Muscle of leg (tissue), 11 donors: ENCODE measurements around the gene SDR39U1. TPM values are rescaled to one million over a fixed set of nuclear protein-coding genes. Genes with fewer than 3 reads are reported as not detected.
A peak's percentile ranks its signal among the peaks of the same experiment; 100 is the strongest.

ENCODE experiments used
- DNase-seq: peaks from one replicate; pipeline ENCODE4 v3.0.0; 2013
- H3K27ac ChIP-seq: one replicate; pipeline ENCODE4 v1.5.1; 2013; ENCODE audit warnings: mild to moderate bottlenecking, low read length, control low read depth
- H3K27me3 ChIP-seq: one replicate; pipeline ENCODE4 v1.6.1; 2013; ENCODE audit warnings: low read length; ENCODE audit not compliant: control insufficient read depth, insufficient read depth
- H3K36me3 ChIP-seq: one replicate; pipeline ENCODE4 v1.6.1; 2013; ENCODE audit warnings: low read length; ENCODE audit not compliant: control insufficient read depth, insufficient read depth
- H3K4me1 ChIP-seq: one replicate; pipeline ENCODE4 v1.6.1; 2013; ENCODE audit warnings: low read length; ENCODE audit not compliant: control insufficient read depth, insufficient read depth
- H3K4me3 ChIP-seq: one replicate; pipeline ENCODE4 v1.5.1; 2013; ENCODE audit warnings: low read length, control low read depth
- H3K9me3 ChIP-seq: replicated peaks from 2 replicates; pipeline ENCODE4 v1.6.1; 2013; ENCODE audit warnings: low read depth, low read length; ENCODE audit not compliant: control insufficient read depth
- WGBS: methylation state at CpG from one replicate; pipeline ENCODE4 v1.1.5; 2013; ENCODE audit warnings: missing lambda C conversion rate; ENCODE audit not compliant: insufficient coverage; 5-methylcytosine and 5-hydroxymethylcytosine counted together
- polyA plus RNA-seq, 8 donors: library from polyadenylated mRNA; unstranded; fragments of 120-200 nt; gene quantifications; one replicate each; pipeline versions ENCODE4 v1.2.1 to v1.2.3, GENCODE V29; 2013; ENCODE audit warnings: inconsistent platforms in 1 of 8, low replicate concordance in 1 of 8; ENCODE audit not compliant: insufficient read length in 8 of 8, insufficient read depth in 1 of 8
- total RNA-seq: library from RNA; stranded (reverse); fragments of 120-200 nt; gene quantifications from one replicate; pipeline ENCODE4 v1.2.4, GENCODE V29; 2013

SDR39U1 gene
- total and polyA plus RNA-seq, 9 donors: 18.8 to 65.3 (median 52.7) TPM

- WGBS: 53% methylated on average over 4 of the region's 4 CpGs
- no peak overlapping the region for H3K27ac ChIP-seq
- no peak for DNase-seq
- no peak overlapping the region for H3K4me3 ChIP-seq
- peaks cover 9% of the 10 kb centered on the region for H3K4me1 ChIP-seq
- H3K27me3 ChIP-seq: no peaks in the 10 kb centered on the region
- no peaks in the 10 kb centered on the region for H3K9me3 ChIP-seq
- no peaks in the 10 kb centered on the region for H3K36me3 ChIP-seq
These were observed 20.3 kb downstream of the SDR39U1 start for GRCh38 chr14:24422261-24422660.

DNA sequence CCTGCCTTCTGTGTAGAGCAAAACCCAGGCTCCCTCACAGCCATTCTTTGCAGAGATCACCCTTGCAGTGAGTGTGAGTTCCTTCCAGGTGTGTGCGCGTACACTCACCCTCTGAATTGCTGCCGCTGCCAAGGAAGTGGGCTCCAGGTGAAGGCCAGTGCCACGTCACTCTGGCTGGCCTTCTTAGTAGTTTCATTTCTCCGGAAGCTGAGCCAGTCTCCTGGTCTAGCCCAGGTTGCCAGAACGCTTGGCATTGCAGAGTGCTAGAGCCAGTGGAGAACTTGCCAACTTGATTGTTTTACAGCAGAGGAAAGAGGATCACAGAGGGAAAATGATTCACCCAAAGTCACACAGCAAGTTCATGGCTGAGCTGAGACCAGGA, 24.1 kb downstream of the SDR39U1 start:
- H3K27me3 ChIP-seq: no peaks in the 10 kb centered on the region
- no peak overlapping the region for H3K27ac ChIP-seq
- peaks cover 19% of the 10 kb centered on the region for H3K36me3 ChIP-seq
- DNase-seq: peak; percentile 42
- H3K4me3 ChIP-seq: no peak overlapping the region
- WGBS: 69% methylated on average over 4 of the region's 6 CpGs
- no peaks in the 10 kb centered on the region for H3K9me3 ChIP-seq
- peaks cover 9% of the 10 kb centered on the region for H3K4me1 ChIP-seq

DNA sequence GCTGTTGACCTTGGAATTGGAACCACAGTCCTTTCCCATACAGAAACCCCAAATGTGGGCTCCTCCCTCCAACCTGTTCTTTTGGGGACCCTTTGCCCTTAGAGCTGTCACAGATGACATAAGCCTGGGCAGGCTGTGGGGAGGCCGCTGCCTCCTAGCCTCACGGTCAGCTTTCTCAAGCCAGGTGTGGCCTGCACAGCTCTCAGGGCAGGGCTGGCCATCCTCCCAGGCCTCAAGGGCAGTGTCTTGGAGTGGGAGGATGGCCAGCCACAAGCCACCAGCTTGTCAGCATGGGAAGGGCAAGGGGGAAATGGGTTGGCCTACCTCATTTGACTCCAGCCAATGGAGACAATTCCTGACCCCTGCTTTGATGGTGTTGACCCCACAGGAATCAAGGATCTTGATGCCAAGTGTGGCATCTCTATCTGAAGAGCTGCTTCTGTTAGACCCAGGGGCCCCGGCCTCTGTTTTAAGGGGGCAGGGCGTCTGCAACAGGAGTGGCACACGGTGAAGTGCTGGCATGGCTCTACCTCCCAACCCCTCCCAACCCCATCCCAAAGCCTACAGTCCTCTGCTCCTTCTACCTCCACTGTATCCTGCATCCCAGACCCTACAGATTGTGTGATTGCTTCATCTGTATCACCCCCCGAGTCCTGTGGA, 24.6 kb downstream of the SDR39U1 start:
- peaks cover 23% of the 10 kb centered on the region for H3K36me3 ChIP-seq
- no peak for DNase-seq
- 71% methylated on average over 4 of the region's 6 CpGs for WGBS
- no peak overlapping the region for H3K4me3 ChIP-seq
- no peaks in the 10 kb centered on the region for H3K27me3 ChIP-seq
- H3K27ac ChIP-seq: no peak overlapping the region
- no peaks in the 10 kb centered on the region for H3K9me3 ChIP-seq
- H3K4me1 ChIP-seq: peaks cover 9% of the 10 kb centered on the region

DNA sequence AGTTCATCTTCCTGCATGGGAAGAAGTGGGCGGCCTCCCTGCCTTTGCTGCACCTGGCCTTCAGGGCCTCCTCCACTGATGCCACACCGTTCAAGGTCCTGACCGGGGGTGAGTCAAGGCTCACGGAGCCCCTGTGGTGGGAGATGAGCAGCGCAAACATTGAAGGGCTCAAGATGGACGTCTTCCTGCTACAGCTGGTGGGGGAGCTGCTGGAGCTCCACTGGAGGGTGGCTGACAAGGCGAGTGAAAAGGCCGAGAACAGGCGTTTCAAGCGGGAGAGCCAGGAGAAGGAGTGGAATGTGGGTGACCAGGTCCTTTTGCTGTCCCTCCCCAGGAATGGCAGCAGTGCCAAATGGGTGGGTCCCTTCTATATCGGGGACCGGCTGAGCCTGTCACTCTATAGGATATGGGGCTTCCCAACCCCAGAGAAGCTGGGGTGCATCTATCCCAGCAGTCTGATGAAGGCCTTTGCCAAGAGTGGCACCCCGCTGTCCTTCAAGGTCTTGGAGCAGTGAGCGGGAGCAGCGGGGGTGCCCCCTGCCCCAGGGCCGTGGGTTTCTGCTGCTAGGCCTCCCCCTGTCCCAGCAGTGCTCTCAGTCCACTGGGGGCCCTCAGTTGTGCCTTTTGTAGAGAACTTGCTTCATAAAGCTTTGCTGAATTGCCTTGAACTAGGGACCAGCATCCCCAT, 25.5 kb downstream of the SDR39U1 start:
- no peaks in the 10 kb centered on the region for H3K9me3 ChIP-seq
- peaks cover 30% of the 10 kb centered on the region for H3K36me3 ChIP-seq
- H3K4me3 ChIP-seq: no peak overlapping the region
- H3K27ac ChIP-seq: no peak overlapping the region
- peak; percentile 36 for DNase-seq
- no peaks in the 10 kb centered on the region for H3K27me3 ChIP-seq
- H3K4me1 ChIP-seq: peaks cover 9% of the 10 kb centered on the region
- WGBS: 74% methylated on average over 13 of the region's 16 CpGs

GRCh38 chr14:24416254-24416931, 26.2 kb downstream of the SDR39U1 start:
- H3K9me3 ChIP-seq: no peaks in the 10 kb centered on the region
- 50% methylated on average over 13 of the region's 19 CpGs for WGBS
- H3K4me1 ChIP-seq: peaks cover 9% of the 10 kb centered on the region
- H3K36me3 ChIP-seq: peaks cover 32% of the 10 kb centered on the region
- no peaks in the 10 kb centered on the region for H3K27me3 ChIP-seq
- DNase-seq: no peak
- no peak overlapping the region for H3K4me3 ChIP-seq
- H3K27ac ChIP-seq: no peak overlapping the region

DNA sequence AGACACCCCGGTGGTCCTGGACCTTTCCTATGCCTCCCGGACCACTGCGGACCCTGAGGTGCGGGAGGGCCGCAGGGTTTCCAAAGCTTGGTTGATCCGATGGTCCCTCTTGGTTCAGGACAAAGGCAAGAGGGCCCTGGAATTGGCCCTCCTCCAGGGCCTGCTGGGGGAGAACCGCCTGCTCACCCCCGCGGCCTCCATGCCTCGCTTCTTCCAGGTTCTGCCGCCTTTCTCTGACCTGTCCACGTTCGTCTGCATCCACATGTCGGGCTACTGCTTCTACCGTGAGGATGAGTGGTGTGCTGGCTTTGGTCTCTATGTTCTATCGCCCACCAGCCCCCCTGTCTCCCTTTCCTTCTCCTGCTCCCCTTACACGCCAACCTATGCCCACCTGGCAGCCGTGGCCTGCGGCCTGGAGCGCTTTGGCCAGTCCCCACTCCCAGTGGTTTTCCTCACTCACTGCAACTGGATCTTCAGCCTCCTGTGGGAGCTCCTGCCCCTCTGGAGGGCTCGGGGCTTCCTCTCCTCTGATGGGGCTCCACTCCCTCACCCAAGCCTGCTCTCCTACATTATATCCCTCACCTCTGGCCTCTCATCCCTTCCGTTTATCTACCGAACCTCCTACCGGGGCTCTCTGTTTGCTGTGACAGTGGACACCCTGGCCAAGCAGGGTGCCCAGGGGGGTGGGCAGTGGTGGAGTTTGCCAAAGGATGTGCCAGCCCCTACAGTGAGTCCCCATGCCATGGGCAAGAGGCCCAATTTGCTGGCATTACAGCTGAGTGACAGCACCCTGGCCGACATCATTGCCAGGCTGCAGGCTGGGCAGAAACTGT, 26.9 kb downstream of the SDR39U1 start:
- no peak for DNase-seq
- Histone ChIP-seq H3K4me3 (no peak overlapping the region), H3K27ac (no peak overlapping the region), H3K4me1 (peaks cover 9% of the 10 kb centered on the region), H3K9me3 (no peaks in the 10 kb centered on the region), H3K36me3 (peaks cover 40% of the 10 kb centered on the region), H3K27me3 (no peaks in the 10 kb centered on the region)
- WGBS: 80% methylated on average over 17 of the region's 25 CpGs

GRCh38 chr14:24414732-24415420, 27.7 kb downstream of the SDR39U1 start:
- no peak for DNase-seq
- no peak overlapping the region for H3K27ac ChIP-seq
- H3K4me1 ChIP-seq: peaks cover 9% of the 10 kb centered on the region
- 91% methylated on average over 15 of the region's 15 CpGs for WGBS
- H3K27me3 ChIP-seq: no peaks in the 10 kb centered on the region
- no peaks in the 10 kb centered on the region for H3K9me3 ChIP-seq
- H3K4me3 ChIP-seq: no peak overlapping the region
- H3K36me3 ChIP-seq: peaks cover 46% of the 10 kb centered on the region

GRCh38 chr14:24414077-24414476, 28.5 kb downstream of the SDR39U1 start:
- DNase-seq: no peak
- no peaks in the 10 kb centered on the region for H3K9me3 ChIP-seq
- no peaks in the 10 kb centered on the region for H3K27me3 ChIP-seq
- H3K4me1 ChIP-seq: peaks cover 16% of the 10 kb centered on the region
- no CpG with 5 or more reads among the region's 1 CpG for WGBS
- no peak overlapping the region for H3K27ac ChIP-seq
- H3K36me3 ChIP-seq: peaks cover 54% of the 10 kb centered on the region
- no peak overlapping the region for H3K4me3 ChIP-seq

GRCh38 chr14:24411443-24412389, 30.9 kb downstream of the SDR39U1 start:
- no peaks in the 10 kb centered on the region for H3K9me3 ChIP-seq
- 61% methylated on average over 11 of the region's 16 CpGs for WGBS
- peak; percentile 65 for DNase-seq
- peaks cover 17% of the 10 kb centered on the region for H3K4me1 ChIP-seq
- no peaks in the 10 kb centered on the region for H3K27me3 ChIP-seq
- H3K4me3 ChIP-seq: no peak overlapping the region
- H3K36me3 ChIP-seq: peaks cover 72% of the 10 kb centered on the region
- no peak overlapping the region for H3K27ac ChIP-seq
